ENCODE measurements around the gene GAS5.
"Not testable (repeated sequence)": the region's sequence is repeated elsewhere in the genome, so short reads cannot be mapped to it uniquely, and the experiment has no call there.

Gene GAS5

DNA sequence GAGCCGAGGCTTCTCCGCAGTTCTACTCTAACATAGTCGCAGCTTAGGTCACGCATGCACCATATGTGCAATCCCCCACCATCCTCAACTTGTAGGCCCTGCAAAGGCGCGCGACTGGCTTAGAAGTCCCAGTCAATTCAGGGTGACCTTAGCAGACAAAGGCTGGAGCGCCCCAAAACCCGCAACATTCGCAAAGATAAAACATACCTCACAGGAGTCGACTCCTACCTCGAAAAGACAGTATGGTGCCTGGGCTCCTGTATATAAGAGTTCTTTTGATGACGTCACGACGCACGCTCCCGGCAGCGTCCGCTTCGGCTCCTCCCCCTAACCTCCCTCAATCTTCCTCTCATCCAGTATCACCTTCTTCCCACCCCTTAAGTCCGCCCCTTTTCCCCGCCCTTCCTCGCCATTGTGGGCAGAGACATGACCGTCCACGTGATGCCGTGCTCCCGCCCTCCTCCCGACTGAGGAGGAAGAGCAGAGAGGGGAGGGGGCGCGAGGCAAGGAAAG lies at the start of gene GAS5:
GAS5 (minus strand) TSS at position 237 of the 513 bp plus-strand sequence.
- peak; percentile 97 to 100 for DNase-seq (ENCODE audit: low read depth in 2 of 2)

- no peak for DNase-seq (ENCODE audit: low read depth in 2 of 2)
Observed at GRCh38 chr1:173917149-173917548, 49.4 kb upstream of the GAS5 start, which contains the start of gene SERPINC1. Gene SERPINC1 (minus strand): TSS chr1:173917327. CDS start chr1:173917259, 68 bp downstream.

- no peak for DNase-seq (ENCODE audit: low read depth in 2 of 2)
Observed at GRCh38 chr1:173916667-173917066, 48.9 kb upstream of the GAS5 start.

DNA sequence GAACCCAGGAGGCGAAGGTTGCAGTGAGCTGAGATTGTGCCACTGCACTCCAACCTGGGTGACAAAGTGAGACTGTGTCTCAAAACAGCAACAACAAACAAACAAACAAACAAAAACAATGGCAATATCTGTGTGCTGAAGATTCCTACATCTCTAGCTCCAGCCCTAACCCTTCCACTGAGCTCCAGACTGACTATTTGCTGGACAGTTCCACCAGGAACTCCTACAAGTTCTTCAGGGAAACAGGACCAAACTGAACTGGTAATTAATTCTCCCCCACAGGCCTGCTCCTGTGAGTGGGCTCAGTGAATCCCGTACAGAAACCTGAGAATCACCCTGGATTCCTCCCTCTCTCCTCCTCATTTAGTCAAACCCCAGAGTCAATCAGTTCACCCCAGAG lies 47.8 kb upstream of the GAS5 start:
- no peak for DNase-seq (ENCODE audit: low read depth in 2 of 2)

DNA sequence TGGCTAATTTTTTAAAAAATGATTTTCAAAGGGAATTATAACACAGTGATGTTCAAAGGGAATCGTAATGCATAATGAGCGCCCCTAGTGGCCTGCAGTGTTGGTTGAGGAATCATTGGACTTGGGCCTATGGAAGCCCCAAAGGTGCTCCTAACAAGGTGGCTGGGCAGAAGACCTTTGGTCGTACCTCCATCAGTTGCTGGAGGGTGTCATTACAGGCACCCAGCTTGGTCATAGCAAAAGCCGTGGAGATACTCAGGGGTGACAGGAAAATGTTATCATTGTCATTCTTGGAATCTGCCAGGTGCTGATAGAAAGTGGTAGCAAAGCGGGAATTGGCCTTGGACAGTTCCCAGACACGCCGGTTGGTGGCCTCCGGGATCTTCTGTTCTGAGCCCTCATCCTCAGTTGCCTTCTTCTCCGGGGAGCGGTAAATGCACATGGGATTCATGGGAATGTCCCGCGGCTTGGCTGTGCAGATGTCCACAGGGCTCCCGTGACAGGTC lies 46.6 kb upstream of the GAS5 start:
- DNase-seq (ENCODE audit: low read depth in 2 of 2): peak; percentile 8 to 18

GRCh38 chr1:173913111-173913510 lies 45.3 kb upstream of the GAS5 start:
- no peak for DNase-seq (ENCODE audit: low read depth in 2 of 2)

- DNase-seq (ENCODE audit: low read depth in 2 of 2): no peak
Observed at GRCh38 chr1:173903827-173904531, 36.2 kb upstream of the GAS5 start.

DNA sequence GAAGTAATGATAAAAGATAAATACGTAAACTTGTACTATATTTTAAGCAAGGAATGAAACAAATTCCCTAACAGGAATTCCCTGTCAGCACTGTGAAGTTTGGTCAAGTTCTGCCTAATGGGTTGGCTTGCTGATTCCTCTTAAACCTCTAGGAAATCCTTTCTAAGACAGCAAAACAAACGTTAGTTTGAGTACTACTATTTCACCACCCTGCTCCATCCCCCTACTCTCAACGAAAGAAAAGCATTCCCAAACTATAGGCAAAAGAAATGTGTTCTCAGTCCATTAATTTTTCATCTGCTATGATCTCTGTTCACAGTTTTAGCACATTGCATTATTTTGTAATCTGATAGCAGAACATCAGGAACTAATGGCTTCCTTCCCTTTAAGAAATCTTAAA lies 33.2 kb upstream of the GAS5 start:
- no peak for DNase-seq (ENCODE audit: low read depth in 2 of 2)

GRCh38 chr1:173900427-173900826 lies 32.6 kb upstream of the GAS5 start:
- DNase-seq (ENCODE audit: low read depth in 2 of 2): no peak

GRCh38 chr1:173894189-173894588 lies 26.4 kb upstream of the GAS5 start:
- no peak for DNase-seq (ENCODE audit: low read depth in 2 of 2)

- no peak for DNase-seq (ENCODE audit: low read depth in 2 of 2)
Observed at GRCh38 chr1:173893611-173894010, 25.8 kb upstream of the GAS5 start.

- DNase-seq (ENCODE audit: low read depth in 2 of 2): no peak
Observed at GRCh38 chr1:173889885-173890284, 22.1 kb upstream of the GAS5 start.

- no peak for DNase-seq (ENCODE audit: low read depth in 2 of 2)
Observed at GRCh38 chr1:173888749-173889148, 21.0 kb upstream of the GAS5 start.

- no peak for DNase-seq (ENCODE audit: low read depth in 2 of 2)
Observed at GRCh38 chr1:173887627-173888026, 19.8 kb upstream of the GAS5 start.

- no peak for DNase-seq (ENCODE audit: low read depth in 2 of 2)
Observed at GRCh38 chr1:173886746-173887611, 19.2 kb upstream of the GAS5 start.

DNA sequence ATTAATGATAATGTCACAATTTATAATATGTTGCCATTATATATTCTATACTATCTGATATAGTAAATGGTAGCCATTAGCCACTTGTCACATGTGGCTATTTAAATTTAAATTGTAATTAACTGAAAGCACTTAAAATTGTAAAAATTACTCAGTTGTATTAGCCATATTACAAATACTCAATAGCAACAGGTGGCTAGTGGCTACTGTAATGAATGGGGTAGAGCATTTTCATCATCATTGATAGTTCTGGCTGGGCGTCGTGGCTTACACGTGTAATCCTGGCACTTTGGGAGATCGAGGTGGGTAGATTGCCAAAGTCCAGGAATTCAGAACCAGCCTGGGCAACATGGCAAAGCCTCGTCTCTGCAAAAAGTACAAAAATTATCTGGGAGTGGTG lies 16.9 kb upstream of the GAS5 start:
- no peak for DNase-seq (ENCODE audit: low read depth in 2 of 2)

DNA sequence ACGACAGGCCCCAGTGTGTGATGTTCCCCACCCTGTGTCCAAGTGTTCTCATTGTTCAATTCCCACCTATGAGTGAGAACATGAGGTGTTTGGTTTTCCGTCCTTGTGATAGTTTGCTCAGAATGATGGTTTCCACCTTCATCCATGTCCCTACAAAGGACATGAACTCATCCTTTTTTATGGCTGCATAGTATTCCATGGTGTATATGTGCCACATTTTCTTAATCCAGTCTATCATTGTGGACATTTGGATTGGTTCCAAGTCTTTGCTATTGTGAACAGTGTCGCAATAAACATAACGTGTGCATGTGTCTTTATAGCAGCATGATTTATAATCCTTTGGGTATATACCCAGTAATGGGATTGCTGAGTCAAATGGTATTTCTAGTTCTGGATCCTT lies 13.3 kb upstream of the GAS5 start:
- DNase-seq (ENCODE audit: low read depth in 2 of 2): not testable (repeated sequence)

DNA sequence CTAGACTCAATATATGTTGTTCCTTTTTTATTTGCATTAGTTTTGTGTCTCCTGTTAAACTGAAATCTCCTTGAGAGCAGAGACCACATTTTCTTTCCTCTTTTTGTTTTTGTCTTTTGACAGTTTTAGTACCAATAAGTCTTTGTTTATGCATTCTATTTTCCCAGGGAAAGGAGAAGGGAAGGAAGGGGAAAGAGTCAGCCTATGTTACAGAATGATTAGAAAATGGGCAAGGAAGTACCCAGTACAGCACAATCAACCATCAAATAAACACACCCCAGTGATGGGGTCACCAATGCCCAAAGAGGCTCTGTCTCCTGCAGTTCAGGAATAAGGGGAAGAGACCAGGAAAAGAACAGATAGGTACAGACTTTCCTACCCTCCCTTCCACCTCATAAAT lies 10.5 kb upstream of the GAS5 start:
- DNase-seq (ENCODE audit: low read depth in 2 of 2): no peak

DNA sequence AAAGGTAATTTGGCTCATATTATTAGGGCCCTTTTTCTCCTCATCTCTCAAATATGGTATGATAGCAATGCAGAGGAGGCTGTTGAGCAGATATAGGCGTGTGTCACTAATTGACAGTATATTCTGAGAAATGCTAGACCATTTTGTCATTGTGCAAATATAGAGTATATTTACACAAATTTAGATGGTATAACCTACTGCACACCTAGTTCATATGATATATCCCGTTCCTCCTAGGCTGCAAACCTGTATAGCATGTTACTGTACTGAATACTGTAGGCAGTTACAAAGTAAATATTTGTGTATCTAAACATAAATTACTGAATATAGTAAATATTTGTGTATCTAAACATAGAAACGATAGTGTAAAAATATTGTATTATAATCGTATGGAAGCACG lies 8.9 kb upstream of the GAS5 start:
- DNase-seq (ENCODE audit: low read depth in 2 of 2): no peak

- DNase-seq (ENCODE audit: low read depth in 2 of 2): no peak
Observed at GRCh38 chr1:173871500-173871899, 3.7 kb upstream of the GAS5 start.

GRCh38 chr1:173871091-173871490 lies 3.3 kb upstream of the GAS5 start:
- no peak for DNase-seq (ENCODE audit: low read depth in 2 of 2)

- peak in 1 of 2 donors; percentile 28 for DNase-seq (ENCODE audit: low read depth in 2 of 2)
Observed at GRCh38 chr1:173870252-173871075, 2.7 kb upstream of the GAS5 start.
